OCI-LY7 (cell line): ENCODE data around the gene EYS.

Experiments
- CTCF ChIP-seq: fragments of 200-600 bp; sonication (generic); conservative IDR thresholded peaks from 2 replicates; pipeline ENCODE4 v1.5.1; 2014; ENCODE audit warnings: mild to moderate bottlenecking, antibody characterized with exemption, low read length, moderate library complexity, mixed read lengths
- EZH2phosphoT487 ChIP-seq: fragments of 200-600 bp; sonication (generic); IDR thresholded peaks from 2 replicates; pipeline ENCODE4 v1.6.1; 2018; ENCODE audit warnings: low read depth, borderline replicate concordance, mild to moderate bottlenecking, mixed run types, antibody characterized with exemption, low read length, moderate library complexity, mixed read lengths

- no peak for TF ChIP-seq CTCF
- TF ChIP-seq EZH2phosphoT487, result no peak
Observed at GRCh38 chr6:64685401-64685800, 1021.6 kb downstream of the EYS start.
